ENCODE results near the gene POC1A.

Gene POC1A

DNA sequence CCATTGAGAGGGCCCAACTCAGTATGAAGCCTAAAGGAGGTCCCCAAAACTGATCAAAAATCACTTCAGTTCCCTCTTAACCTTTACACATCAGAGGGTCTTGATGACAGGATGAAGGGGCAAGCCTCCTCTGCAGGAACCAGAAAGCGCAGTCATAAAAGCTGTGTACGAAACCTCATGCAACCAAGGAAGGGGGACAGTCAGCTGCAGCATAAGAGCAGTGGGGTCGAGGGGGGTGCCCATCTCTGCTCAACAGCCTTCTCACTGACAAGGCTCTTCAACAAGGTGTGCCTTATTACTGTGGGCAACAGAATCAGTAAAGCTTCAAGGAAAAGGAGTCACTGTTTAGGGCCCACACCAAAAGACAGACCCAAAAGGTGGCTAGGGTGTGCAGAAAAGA, 3.9 kb downstream of the POC1A start:
- FAIRE-seq, result no peak

DNA sequence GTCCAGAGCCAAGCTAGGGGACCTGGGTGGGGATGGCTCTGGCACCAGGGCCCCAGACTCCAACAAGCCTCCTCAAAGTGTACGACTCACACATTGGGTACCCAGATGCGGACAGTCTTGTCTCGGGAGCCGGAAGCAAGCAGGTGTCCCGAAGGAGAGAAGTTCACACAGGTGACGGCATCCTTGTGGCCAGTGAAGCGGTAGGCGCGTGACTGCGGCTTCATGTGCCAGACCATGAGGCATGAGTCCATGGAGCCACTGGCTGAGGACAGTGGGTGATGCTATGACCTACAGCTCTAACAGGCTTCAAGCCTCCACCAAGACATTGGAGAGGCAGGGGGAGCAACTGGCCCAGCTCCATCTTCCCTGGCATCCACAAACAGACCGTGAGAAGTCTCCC, 4.5 kb downstream of the POC1A start:
- no peak for FAIRE-seq

DNA sequence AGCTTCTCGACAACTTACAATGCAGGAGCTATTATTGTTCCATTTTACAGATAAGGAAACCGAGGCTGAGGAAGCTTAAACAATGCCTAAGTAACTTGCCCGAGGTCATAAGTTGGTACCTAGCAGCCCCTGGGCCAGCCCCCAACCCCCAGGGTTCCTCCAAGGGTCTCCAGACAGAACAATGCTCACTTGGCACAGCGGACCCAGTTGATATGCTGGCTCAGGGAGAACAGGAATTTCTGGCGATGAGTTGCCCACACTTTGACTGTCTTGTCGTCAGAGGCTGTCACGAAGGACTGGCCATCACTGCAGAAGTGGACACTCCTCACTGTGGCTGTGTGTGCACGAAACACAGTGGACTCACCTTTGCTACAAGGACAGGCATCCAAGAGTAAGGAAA, 5.2 kb downstream of the POC1A start:
- FAIRE-seq, result no peak

DNA sequence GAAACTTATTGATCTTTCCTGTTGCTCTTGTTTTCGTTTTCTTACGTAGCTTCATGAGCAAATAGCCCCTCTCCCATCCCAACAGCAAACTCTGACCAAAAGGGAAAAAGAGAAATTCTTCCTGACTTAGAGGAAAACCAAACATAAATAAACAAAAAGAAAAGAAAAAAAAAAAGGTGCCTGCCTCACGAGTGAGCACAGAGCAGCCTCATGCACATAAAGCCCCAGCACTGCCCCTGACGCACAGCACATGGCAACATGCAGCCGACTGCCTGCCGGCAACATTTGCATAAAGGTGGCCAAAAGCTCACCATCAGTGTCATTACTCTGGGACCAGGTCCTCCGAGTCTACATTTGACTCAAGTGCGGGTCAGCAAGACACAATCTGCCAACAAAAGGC, 6.4 kb downstream of the POC1A start:
- FAIRE-seq, result no peak

DNA sequence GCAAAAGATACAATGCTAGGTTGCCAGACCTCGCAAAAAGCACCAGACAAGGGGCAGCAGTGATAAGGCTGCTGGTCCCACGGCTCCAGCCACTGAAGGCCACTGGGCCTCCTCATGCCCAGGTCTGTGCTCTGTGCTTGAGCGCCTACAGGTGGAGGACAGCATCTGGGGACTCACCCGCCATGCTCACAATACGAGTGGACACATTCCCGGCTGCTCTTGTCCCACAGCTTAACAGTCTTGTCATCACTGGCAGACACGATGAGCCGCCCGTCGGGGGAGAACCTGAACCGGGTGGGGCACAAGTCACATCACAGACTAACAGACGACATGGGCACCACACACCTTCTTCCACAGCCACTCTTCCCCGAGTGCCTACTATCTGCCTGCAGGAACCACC, 7.4 kb downstream of the POC1A start:
- FAIRE-seq, result no peak

DNA sequence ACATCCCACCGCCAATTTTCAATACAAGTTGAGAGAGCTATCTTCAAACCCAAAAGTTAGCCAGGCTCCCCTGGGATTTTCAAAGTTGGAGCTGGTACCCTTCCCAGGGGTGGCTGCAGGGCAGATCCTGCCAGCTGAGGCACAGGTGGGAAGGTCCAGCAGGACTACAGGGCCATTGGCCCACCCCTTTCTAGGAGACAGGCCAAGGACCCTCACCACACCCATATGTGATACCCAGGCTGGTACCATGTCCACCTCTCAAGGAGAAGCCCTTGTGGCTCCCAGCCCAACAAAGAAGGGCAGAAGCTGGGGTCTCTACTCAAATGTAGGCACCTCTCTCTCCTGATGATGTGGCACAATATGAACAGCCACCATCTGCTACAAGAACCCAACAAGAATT, 8.0 kb downstream of the POC1A start:
- no peak for FAIRE-seq

DNA sequence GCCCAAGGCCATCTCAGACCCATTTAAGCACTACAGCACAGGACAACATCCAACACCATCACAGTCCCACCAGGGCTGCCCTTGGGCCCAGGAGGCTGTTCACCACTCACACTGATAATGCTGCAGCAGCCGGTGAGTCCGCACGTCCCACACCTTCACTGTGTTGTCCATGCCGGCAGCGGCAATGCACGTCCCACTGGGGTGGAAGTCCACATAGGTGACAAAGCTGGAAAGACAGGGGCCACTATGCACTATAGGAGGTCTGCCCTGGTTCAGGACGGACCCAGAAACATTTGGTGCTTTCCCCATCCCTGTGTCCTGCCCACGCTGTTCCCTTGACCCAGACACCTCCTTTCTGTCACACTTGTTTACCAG, 8.5 kb downstream of the POC1A start:
- no peak for FAIRE-seq

DNA sequence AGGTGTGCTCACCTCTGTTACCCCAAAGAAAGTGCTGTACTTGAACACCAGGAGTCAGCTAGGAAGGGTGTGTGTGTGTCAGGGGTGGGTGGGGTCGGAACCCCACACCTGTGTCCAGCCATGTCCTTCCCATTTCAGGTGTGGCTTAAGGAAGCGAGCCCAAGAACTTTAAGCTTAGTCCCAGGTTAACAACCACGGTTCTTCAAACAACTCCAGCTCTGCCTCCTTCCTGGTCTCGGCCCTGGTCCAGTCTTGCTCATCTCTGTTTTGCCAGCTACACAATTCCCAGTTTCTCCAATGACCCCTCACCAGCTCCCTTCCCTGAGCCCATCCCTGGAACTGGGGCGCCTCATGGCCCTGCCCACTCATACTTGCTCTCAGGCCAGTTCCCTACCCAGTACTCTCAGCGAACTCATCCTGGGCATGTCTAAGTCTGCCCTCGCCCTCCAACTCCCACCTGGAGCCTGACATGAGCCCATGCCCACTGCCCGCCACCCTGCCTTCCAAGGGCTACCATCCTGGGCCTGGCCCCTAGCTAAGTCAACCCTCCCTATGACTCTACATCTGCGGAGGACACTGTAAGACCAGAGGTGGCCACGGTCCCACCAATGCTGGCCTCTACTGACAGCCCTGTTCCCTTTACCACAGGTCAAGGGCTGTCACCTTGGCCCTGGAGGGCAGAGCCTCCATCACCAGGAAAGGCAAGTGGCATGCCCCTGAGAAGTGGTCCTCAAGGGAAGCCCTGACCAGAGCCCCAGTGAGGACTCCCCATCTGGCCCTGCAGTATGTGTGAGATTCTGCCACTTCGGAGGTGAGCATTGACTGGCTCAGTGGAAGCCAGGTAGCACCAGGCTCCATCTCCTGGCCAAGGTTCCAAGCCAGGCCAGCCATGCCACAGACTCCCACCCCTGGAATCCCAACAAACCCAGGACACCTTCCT, 9.2 kb downstream of the POC1A start:
- FAIRE-seq, result no peak

DNA sequence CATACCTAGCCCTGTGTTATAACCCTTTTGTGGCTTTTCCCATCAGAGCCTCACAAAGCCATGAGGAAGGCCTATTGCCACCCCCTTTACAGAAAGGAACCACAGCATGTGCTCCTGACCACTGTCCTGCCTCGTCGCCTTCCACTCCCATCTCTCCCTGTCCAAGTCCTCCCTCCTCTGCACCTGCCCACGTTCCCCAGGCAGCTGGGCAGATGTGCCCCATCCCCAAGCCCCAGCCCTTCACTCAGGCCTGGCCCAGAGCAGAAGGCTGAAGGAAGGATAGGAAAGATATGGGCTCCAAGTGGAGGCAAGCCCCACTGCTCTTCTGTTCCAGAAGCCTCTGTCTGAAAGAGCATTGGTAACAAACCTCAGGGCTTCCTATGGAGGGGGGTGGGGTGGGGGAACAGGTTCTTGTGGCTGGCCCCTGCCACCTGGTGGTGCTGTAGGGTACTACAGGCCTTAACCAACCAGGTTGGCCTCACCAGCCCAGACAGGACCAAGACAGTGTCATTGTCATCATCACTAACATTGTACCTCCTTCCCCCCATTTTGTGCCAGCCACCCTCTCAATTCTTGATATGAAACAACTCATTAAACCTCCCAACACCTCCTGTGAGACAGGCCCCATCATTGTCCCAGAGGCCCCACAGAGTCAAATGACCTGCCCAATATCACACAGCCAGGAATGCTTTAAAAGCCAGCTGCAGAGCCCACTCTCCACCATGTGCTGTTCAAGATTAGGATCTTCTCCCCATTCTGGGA, 10.0 kb downstream of the POC1A start:
- no peak for FAIRE-seq

DNA sequence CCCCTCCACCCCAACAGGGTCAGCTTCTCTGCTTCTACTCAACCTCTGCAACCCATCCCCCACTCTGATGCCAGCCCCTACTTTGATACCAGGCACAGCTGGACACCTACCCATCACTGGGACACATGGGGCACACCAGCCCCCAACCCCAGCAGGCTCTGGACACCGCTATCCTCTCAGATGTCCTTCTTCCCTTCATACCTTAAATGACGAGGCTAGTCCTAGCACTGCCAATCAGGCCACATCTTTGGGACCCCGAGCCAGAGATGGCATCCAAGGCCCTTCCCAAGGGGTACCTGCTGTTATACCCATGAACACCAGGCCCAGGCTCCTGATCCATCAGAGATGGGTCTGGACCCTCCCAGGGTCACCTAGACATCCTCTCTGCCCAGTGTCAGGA, 10.6 kb downstream of the POC1A start:
- no peak for FAIRE-seq

DNA sequence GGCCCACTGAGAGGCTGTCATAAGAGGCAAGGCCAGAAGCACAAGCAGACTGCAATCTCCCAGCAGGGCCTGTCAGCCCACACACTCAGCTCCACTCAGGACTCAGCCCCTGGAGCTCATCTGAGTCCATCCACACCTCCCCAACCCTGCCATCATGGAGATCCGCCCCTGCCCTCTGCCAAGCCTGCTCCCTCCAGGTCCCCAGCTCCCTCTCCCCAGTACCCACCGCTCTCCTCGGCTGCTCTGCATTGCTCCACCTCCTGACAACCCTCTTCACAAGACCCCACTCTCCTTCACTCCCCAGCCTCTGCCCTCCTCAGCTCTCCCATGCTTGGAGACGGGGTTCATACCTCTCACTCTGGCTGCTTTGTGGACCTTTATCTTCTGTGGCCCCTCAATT, 11.1 kb downstream of the POC1A start:
- FAIRE-seq, result no peak

DNA sequence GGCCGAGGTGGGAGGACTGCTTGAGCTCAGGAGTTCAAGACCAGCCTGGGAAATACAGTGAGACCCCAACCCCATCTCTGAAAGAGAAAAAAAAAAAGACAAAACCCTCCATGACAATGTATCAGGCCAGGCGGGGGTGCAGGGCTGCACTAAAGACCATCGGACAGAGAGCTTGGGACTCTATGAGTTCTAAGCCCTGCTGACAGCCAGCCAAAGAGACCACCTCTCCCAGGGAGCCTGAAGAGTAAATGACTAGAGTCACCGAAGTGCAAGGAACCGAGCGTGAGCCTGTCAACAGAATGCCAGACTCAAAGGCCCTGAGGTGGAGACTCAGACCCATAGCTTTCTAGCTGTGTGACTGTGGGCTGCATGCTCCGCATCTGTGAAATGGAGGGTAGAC, 12.5 kb downstream of the POC1A start:
- no peak for FAIRE-seq

DNA sequence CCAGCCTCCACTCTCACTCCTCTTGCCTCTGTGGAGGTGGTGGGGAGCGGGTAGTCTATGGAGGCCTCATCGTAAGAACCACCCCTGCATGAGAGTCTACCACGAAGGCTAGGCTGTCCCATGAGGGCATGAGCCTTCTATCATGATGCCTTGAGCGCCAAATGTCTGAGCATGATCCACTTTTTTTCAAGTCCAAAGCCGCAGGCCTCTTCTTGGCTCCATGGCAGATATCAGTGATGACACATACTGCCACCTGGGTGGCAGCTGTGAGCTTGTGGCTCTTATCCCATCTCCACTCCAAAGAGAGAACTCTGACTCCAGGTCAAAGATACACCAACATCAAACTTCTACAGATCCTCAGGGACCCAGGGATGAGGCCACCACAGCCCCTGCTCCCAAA, 13.5 kb downstream of the POC1A start:
- FAIRE-seq, result no peak

DNA sequence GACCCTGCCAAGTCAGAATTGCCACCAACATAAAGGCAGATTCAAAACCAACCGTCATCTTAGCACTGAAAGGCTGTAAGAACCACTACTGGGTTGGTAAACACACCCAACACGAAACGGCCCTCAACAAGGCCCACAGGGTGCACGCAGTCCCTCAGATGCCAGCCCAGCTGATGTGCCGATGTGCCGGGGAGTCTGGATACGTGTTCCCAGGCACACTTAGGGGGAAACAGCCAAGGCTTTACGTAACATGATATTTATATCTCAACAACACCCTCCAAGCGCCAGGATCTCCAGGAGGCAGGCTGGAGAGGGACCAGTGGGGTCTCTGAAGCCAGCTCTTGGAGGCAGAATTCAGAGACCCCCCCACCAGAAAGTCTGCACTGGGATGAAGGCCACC, 14.2 kb downstream of the POC1A start:
- FAIRE-seq, result no peak

DNA sequence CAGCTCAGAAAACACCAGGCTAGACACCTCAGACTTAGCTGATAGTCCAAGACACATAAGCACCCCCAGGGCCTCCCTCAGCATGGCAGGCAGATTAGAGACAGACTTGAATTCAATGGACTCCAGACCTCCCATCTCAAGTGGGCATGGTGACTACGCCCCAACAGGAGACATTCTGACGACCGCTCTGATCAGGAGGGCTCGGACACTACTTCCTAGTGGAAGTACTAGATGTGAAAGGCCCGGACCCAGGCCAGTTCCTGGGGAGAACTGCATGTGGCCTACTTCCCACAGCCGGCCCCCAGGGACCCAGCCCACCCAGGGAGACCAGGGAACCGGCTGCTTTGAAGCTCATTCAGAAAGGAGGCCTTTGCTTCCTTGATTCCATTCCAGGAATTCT, 16.9 kb downstream of the POC1A start:
- FAIRE-seq, result no peak

DNA sequence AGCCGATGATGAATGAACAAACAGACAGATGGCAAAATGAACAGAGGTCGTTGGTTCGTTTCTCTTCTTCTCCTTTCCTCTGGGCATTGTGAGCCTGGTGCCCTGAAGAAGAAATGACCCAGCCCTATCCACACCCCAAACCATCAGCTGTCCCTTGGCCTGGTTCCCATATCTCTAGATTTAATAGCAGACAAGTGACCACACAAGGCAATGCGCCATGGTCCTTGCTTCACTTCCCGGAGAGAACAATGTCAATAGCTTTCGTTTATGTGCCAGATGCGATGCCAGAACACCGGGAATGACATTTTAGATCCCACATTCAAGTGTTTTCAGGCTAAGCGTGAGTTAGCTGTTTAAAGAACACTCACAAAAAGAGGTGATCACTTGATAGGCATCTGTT, 17.7 kb downstream of the POC1A start:
- FAIRE-seq, result no peak

DNA sequence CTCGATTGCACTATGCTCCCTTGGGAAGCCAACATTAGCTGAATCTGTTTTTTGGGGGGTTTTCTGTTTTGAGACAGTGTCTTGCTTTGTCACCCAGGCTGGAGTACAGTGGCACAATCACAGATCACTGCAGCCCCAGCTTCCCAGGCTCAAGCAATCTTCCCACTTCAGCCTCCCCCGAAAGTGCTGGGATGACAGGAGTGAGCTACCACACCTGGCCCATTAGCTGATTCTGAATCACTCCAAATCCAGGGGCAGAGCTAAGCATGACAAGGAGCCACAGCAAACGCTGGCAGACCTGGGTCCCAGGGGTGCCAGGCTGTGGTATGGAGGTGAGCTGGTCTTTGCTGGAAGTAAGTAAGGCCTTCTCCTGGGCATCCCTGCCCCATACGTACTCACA, 18.9 kb downstream of the POC1A start:
- FAIRE-seq, result no peak

DNA sequence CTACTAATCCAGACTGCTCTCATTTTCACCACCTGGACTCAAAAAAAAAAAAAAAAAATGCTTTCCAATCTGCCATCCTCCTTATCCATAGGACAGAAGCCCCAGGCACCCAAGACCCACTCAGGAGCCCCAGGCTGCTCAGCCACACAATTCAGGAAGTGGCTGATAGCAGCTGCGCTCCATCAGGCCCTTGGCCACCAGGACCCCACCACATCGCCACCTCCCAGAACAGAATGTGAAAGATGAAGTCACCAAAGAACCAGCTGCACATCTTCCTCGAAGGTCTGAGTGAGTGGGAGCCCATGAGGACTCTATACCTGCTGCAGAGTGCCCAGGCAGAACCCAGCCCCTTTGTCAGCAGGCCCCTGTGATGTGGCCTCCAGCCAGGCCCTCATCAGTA, 19.5 kb downstream of the POC1A start:
- no peak for FAIRE-seq

DNA sequence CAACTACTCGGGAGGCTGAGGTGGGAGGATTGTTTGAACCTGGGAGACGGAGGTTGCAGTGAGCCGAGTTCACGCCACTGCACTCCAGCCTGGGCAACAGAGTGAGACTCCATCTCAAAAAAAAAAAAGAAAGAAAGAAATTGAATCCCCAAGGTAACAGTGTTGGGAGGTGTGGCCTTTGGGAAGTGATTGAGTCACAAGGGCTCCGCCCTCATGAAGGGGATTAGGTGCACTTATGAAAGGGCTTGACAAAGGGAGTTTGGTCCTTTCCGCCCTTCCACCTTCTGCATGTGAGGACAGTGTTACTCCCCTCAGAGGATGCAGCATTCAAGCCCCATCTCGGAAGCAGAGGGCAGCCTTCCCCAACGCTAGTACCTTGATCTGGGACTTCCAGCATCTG, 21.3 kb downstream of the POC1A start:
- FAIRE-seq, result no peak

DNA sequence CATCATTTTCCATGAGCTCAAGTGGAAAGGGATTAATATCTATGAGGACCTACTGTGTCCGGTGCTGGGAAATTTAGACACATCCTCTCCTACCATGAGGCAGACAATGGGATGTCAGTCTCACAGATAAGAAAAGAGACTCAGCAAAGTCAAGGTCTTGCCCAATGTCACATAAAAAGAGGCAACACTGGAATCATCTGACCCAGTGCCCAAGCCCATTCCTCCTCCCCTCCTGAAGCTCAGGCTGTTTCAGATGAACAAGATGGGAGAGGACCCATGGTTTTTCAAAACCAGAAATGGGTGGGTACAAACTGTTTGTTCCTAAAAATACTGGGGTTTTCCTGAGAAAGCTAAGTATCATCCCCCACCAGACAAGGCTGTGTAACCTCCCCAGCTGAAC, 22.2 kb downstream of the POC1A start:
- FAIRE-seq, result no peak

DNA sequence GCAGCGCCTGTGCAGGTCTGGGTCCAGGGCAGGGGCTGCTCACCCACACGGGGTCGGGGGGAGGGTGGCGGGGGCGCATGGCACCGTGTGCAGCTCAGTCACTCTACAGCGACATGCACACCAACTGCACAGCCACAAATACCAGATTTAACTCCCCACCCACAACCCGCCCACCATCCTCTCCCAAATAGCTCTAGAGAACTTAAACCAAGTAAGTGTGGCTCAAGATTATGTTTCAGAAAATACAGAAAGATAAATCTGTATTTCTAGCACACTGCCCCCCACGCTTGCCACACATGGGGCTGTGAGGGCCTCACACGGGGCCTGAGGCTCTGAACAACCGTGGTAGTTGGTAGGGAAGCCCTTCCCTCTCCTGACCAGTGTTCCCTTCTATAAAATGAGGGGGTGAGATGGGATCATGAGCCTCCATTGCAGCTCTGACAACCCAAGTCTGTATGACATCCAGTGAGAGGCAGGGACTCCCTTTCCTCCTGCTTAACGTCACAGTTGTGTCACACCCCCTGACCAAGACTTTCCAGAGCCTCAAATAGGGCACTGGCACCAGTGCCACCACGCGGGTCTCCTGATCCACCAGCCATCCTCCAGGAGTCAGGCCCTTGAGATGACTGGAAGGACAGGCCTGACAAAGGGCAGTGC, 23.1 kb downstream of the POC1A start:
- FAIRE-seq, result no peak

DNA sequence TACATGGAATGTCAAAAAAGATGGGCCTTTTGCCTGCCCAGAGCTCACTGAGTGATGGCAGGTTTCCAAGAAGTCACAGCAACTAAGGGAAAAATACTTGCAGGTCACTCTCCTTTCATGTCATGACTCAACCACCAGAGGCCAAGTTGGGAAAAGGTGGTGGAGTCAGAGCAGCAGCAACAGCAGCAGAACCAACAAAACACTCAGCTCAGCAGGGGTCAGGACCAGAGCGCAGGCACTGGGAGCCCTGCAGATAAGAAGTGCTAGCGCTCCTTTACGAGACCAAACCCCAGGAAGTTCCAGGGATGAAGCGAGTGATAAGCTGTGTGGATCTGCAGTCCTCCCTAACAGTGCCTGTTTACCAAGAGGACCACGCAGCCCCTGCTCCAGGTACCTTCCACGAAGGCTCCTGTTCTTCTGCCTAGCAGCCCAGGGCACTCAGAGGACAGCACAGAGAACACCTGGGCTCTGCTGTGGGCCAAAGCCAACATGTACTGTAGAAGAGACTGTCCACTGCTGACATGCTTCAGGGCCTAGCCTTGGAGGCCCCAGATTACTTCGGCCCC, 26.0 kb downstream of the POC1A start:
- no peak for FAIRE-seq

DNA sequence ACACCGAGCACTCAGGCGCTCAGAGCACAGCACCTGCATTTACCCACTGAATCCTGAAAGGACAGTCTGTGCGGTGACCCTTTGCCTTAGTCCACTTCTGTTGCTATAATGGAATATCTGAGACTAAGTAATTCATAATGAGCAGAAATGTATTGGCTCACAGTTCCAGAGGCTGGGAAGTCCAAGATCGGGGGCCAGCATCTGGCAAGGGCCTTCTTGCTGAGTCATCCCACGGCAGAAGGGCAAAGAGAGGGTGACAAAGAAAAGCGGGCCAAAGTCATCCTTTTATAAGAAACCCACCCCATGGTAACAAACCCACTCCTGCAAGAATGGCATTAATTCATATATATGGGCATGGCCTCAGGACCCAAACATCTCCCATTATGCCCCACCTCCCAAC, 27.7 kb downstream of the POC1A start:
- FAIRE-seq, result no peak

DNA sequence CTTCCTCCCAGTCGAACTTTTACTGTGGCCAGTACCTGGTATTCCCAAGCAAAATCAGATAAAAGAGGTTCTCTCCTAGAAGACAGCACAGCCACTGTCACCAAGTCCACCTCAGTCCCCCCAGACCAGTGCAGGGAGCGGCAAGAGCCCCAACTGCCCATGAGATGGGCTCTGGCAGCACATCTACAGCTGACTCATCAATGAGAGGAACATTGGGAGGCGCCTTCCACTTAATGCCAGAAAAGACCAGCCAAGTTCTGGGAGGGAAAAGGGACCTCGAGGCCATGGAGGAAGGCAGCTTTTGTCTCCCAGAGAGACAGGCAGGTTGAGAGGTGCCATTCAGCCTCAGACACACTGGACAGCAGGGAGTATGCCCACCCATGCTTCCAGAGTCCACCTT, 28.2 kb downstream of the POC1A start:
- no peak for FAIRE-seq
